HG03432 (cell line): ENCODE results near the gene PAPOLA.
A peak's percentile ranks its signal among the peaks of the same experiment; 100 is the strongest.

ENCODE experiments used
- ATAC-seq: cut with Tn5 transposase; IDR thresholded peaks from one replicate; pipeline ENCODE4 v1.9.1; 2021; ENCODE audit warnings: mild to moderate bottlenecking, moderate library complexity; ENCODE audit not compliant: unreplicated experiment

The PAPOLA gene

GRCh38 chr14:96564389-96564788 is 62.2 kb downstream of the PAPOLA start:
- ATAC-seq = no peak

DNA sequence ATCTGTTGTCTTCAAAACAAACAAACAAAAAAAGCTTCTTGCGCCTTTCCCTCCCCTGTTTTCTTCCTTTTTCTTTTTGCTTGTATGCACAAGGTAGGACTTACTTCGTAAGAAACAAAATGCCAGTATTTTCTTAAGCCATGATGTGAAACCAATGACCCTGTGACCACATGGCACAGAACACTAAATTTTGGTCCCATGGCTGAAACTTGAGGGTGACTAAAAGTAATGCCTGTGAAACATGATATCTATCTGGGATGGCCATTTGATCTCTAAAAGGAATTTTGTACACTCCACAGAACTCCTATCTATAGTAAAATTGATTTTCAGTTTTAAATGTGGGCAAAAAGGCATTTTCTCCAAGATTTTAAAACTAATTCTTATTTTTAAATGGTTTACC is 63.6 kb downstream of the PAPOLA start:
- ATAC-seq = no peak

DNA sequence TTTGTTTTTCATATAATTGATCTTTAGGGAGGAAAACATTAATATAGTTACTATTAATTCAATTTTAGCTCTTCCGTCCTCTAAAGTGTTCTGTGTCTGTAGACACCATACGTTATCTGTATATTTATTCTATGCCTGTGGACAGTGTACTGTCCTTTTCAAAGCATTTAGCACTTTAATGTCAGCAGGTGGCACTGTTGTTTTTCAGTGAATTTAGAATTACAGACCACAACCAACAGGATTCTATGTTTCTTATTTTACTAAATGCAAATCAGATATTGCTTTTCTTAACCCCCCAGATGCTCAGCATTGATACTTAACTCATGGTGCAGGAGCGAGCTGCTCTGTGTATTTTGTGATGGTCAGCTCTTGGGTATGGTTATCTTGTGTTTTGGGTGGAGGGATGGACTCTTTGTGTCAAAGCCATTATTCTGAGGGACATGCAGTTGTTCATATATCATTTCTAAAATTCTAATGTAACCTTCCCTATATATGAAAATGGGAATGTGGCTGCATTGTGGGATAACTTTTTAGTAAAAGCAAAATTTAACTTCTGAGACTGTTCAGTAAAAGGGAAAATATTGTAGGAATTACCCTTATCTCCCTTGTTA is 65.2 kb downstream of the PAPOLA start:
- ATAC-seq = no peak

DNA sequence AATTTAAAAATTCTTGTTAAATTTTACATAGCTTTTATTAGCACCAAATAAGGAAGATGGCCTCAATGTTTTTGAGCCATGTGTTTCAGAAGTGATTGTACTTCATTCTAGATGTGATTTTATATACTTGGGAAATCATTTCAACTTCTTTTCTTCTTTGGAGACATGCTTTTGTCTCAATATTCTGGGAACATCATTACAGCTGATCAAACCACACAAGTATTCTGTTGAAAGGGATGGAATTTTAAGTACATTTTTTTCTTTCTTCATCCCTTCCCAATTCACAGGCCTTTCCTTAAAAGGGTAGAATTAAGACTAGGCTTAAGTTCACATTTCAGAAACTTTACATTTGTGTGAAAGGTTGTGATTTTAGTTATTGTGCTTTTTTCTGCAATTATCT is 66.4 kb downstream of the PAPOLA start:
- ATAC-seq = no peak

GRCh38 chr14:96571311-96571710 is 69.1 kb downstream of the PAPOLA start:
- ATAC-seq = no peak

GRCh38 chr14:96573473-96574100 is 71.4 kb downstream of the PAPOLA start:
- ATAC-seq = no peak

GRCh38 chr14:96574171-96574632 is 72.0 kb downstream of the PAPOLA start:
- ATAC-seq = no peak

GRCh38 chr14:96574633-96575632 is 72.8 kb downstream of the PAPOLA start:
- ATAC-seq = no peak

DNA sequence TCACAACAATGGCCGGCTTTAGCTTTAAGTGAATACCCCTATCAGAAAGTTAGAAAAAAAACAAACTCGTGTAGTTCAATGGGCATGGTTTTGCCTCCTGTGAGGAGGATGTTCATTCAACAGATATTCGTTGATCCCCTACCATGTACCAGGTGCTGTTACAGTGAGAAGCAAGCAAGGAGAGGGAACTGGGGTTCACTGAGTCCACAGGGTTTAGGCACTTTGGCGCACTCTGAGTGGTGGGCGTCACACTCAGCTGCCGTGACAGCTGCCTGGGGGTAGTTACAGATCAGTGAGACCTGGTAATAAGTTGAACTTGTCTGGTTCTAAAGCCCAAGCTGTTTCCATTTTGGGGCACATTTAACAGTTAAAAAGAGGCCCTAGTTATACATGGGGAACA is 74.2 kb downstream of the PAPOLA start:
- no peak for ATAC-seq

GRCh38 chr14:96576937-96577336 is 74.8 kb downstream of the PAPOLA start:
- no peak for ATAC-seq

GRCh38 chr14:96578619-96579018 is 76.4 kb downstream of the PAPOLA start:
- ATAC-seq = no peak

- no peak for ATAC-seq
Measured at GRCh38 chr14:96579358-96579757, 77.2 kb downstream of the PAPOLA start.

- ATAC-seq = no peak
Measured at GRCh38 chr14:96579855-96580254, 77.7 kb downstream of the PAPOLA start.

GRCh38 chr14:96580566-96580965 is 78.4 kb downstream of the PAPOLA start:
- ATAC-seq = no peak

DNA sequence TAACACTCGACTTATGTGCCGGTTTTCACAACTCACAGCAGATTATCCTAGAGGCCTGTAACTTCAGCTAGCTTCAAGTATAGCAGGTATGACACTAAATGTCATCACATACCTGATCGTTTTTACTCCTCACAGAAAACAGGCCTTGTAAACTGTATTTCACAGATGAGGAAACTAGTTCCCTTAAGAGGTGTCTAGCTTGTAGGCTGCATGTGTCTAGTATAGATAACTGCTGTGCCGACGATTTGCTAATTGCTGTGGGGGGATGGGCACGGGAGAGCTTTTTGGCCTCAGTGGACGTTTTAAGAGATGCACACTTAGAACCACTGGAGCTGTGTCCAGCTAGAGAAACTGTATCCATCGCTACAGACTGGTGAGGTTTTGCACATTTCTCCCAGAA is 78.8 kb downstream of the PAPOLA start:
- ATAC-seq = no peak

GRCh38 chr14:96581902-96582301 is 79.7 kb downstream of the PAPOLA start:
- ATAC-seq = no peak

DNA sequence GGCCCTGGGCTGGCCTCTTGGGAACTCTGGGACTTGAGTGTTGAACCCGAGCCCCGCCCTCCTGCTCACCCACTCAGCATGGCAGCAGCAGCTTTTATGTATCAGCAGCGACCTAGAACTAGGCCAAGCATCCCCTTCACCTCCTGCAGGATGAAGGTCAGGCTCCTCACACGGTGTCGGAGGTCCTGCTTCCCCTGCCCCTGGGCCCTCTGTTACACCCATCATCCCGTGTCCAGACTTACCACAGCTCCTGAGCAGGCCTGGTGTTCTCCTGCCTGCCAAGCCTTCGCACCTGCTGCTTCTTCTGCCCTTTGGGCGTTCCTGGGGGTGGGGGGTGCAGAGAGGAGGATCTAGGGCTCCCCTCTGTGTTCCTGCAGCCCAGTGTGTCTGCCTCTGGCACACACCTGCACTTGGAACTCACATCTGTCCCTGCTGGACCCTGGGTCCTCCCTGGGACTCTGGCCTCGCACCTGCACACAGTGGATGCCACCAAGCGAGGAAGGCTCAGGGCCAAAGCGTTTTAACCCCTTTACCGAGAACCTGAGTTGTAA is 80.3 kb downstream of the PAPOLA start:
- ATAC-seq = no peak

DNA sequence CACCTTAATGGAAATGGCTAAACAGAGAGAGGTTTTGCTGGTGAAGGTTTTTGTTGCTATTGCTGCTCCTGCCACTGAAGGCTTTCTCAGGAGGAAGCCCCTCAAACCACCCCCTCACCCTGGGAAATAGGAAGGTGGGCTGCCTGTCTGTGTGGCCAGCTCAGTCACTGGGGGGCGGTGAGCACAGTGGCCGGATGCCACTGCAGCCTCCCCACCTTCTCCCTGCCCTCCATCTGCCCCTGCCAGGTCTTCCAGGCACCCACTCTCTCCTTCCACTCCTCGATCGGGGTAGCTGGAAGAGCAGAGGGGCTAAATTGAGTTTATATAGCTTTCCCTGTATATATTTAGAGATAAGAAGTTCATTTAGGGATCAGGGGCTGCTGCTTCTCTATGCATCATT is 80.8 kb downstream of the PAPOLA start:
- ATAC-seq = no peak

GRCh38 chr14:96583569-96584041 is 81.4 kb downstream of the PAPOLA start:
- ATAC-seq = no peak

GRCh38 chr14:96584199-96584906 is 82.2 kb downstream of the PAPOLA start:
- ATAC-seq = peak; percentile 83
